Upper lobe of left lung (tissue), 6 donors: ENCODE measurements around the gene TOX2. TPM values are rescaled to one million over a fixed set of nuclear protein-coding genes. Genes with fewer than 3 reads are reported as not detected.

Source experiments
- ATAC-seq, 2 donors: fragments of 200-7000 bp; cut with Tn5 transposase; one replicate each; pipeline ENCODE4 v1.9.1; 2022; ENCODE audit warnings: mild to moderate bottlenecking in 2 of 2, moderate library complexity in 2 of 2; ENCODE audit not compliant: low FRiP score in 2 of 2
- DNase-seq, 2 donors: peaks; one replicate each; pipeline ENCODE4 v3.0.0-alpha.2; 2019 to 2020
- H3K27ac ChIP-seq, 4 donors: fragments of 200-600 bp; sonication (generic); one replicate each; pipeline ENCODE4 v1.5.1; 2016 to 2019
- H3K27me3 ChIP-seq, 4 donors: fragments of 200-600 bp; sonication (generic); one replicate each; pipeline ENCODE4 v1.5.1; 2017 to 2019
- H3K36me3 ChIP-seq, 4 donors: fragments of 200-600 bp; sonication (generic); one replicate each; pipeline ENCODE4 v1.5.1; 2016 to 2019
- H3K4me1 ChIP-seq, 4 donors: fragments of 200-600 bp; sonication (generic); one replicate each; pipeline ENCODE4 v1.5.1; 2018 to 2019
- H3K4me3 ChIP-seq, 4 donors: fragments of 200-600 bp; sonication (generic); one replicate each; pipeline ENCODE4 v1.5.1; 2017 to 2019; ENCODE audit warnings: mild to moderate bottlenecking in 2 of 4, moderate library complexity in 1 of 4
- H3K9me3 ChIP-seq, 4 donors: fragments of 200-600 bp; sonication (generic); one replicate each; pipeline ENCODE4 v1.5.1; 2018 to 2019
- EP300 ChIP-seq, 4 donors: sonication (generic); formaldehyde crosslinking; IDR thresholded peaks; one replicate each; pipeline ENCODE4 v1.5.1; 2017; ENCODE audit warnings: antibody characterized with exemption in 4 of 4, control low read depth in 2 of 4
- POLR2A ChIP-seq, 4 donors: fragments of 450-650 bp; IDR thresholded peaks; one replicate each; pipeline ENCODE4 v1.5.1; 2016 to 2017; ENCODE audit warnings: antibody characterized with exemption in 4 of 4, mild to moderate bottlenecking in 2 of 4
- POLR2AphosphoS5 ChIP-seq, 2 donors: sonication (generic); formaldehyde crosslinking; IDR thresholded peaks; one replicate each; pipeline ENCODE4 v1.5.1; 2017; ENCODE audit warnings: antibody characterized with exemption in 2 of 2
- WGBS, 2 donors: methylation state at CpG; one replicate each; pipeline ENCODE4 v1.1.5; 2017 to 2018; 5-methylcytosine and 5-hydroxymethylcytosine counted together
- total RNA-seq, 6 donors: library from RNA; depleted of rRNA in 4 of 6; stranded (reverse); fragments of >200 nt in 4 of 6; gene quantifications; one replicate each; pipeline versions ENCODE4 v1.1.0 to v1.2.1, GENCODE V29; 2016 to 2021
- TF ChIP-seq, protein P1 (sequence below), 6 experiments: fragments of 450-650 bp in 4 of 6; fragments of 200-600 bp in 2 of 6; sonication (generic) in 2 of 6; IDR thresholded peaks; one replicate each; pipeline ENCODE4 v1.5.1; 2016 to 2019; ENCODE audit warnings: antibody characterized with exemption in 6 of 6
- donor health status: DM: no; HTN: no; CAD: no; lungs with moderate emphysema.
- donor health status: DM: no; HTN: yes; CAD: no; lungs with severe emphysema.

Gene TOX2
- total RNA-seq, 6 donors from 2014 or later, result 7.2 to 29.3 (median 23.7) TPM

DNA sequence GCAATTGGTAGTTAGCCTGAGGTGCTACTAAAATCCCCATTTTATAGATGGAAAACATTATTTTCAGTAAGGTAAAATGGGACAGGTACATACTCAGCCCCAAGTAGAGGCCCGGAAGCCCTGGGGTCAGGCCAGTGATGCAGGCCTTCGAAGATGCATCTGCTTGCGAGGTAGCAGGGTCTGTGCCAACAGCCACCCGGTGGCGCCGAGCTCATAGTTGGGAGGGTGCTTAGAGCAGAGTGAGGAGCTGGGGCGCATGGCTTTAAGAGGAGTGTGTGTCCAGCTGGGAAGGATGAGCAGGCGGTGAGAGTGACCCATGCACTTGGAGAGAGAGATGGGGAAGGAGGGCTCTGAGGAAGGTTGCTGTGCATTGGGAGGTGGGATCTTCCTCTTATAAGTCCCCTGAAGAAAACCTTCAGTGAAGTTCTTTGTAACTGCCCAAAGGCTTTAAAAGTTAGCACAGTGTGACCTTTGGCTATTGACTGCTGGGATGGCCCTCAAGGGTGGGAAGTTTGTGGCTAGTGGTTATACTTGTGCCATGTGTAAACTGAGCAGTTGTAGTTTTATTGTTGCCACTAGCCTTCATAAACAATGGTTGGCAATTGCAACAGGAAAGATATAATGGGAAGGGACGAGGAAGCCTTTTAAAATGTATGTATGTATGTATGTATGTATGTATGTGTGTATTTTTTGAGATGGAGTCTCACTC lies 71.1 kb downstream of the TOX2 start:
- Histone ChIP-seq H3K27me3 (no peaks in the 10 kb centered on the region), H3K36me3 (no peaks in the 10 kb centered on the region), H3K4me1 (peaks cover 13 to 30% (median 15%) of the 10 kb centered on the region in 4 donors), H3K27ac (peak overlapping the region; percentile 52 to 72 (median 62)), H3K9me3 (no peaks in the 10 kb centered on the region), H3K4me3 (no peak overlapping the region)
- no peak for DNase-seq
- 85 to 88% methylated on average over 9 of the region's 9 CpGs for WGBS, 2 donors
- no peak for ATAC-seq
- TF ChIP-seq, protein P1, sequence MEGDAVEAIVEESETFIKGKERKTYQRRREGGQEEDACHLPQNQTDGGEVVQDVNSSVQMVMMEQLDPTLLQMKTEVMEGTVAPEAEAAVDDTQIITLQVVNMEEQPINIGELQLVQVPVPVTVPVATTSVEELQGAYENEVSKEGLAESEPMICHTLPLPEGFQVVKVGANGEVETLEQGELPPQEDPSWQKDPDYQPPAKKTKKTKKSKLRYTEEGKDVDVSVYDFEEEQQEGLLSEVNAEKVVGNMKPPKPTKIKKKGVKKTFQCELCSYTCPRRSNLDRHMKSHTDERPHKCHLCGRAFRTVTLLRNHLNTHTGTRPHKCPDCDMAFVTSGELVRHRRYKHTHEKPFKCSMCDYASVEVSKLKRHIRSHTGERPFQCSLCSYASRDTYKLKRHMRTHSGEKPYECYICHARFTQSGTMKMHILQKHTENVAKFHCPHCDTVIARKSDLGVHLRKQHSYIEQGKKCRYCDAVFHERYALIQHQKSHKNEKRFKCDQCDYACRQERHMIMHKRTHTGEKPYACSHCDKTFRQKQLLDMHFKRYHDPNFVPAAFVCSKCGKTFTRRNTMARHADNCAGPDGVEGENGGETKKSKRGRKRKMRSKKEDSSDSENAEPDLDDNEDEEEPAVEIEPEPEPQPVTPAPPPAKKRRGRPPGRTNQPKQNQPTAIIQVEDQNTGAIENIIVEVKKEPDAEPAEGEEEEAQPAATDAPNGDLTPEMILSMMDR (IDR thresholded peaks at IDR 0.05), result no peak
- TF ChIP-seq EP300 (IDR thresholded peaks at IDR 0.05), result no peak
- TF ChIP-seq POLR2AphosphoS5 (IDR thresholded peaks at IDR 0.05), result no peak
- no peak for TF ChIP-seq POLR2A (IDR thresholded peaks at IDR 0.05)

DNA sequence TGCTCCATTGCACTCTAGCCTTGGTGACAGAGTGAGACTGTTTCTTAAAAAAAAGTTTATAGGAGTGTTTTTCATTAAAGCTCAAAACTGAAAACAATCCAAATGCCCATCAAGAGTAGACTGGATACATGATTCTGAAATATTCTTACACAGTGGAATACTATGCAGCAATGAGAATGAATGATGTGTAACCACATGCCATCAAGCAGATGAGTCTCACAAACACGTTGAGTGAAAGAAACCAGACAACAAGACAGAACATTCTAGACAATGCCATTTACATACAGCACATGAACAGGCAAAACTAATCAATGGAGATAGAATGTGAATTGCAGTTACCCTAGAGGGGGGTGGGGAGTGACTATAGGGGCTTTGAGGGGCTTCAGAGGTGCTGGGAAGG lies 72.4 kb downstream of the TOX2 start:
- H3K4me1 ChIP-seq, result peaks cover 7 to 21% (median 10%) of the 10 kb centered on the region in 4 donors
- DNase-seq, result no peak
- WGBS, 2 donors, result 67 to 74% methylated on average over 1 of the region's 1 CpG
- no peaks in the 10 kb centered on the region for H3K27me3 ChIP-seq
- H3K4me3 ChIP-seq, result no peak overlapping the region
- no peaks in the 10 kb centered on the region for H3K36me3 ChIP-seq
- H3K27ac ChIP-seq, result peak overlapping the region in 1 of 4 donors; percentile 5
- no peaks in the 10 kb centered on the region for H3K9me3 ChIP-seq
- ATAC-seq, result no peak
- no peak for TF ChIP-seq POLR2AphosphoS5 (IDR thresholded peaks at IDR 0.05)
- TF ChIP-seq, protein P1 (IDR thresholded peaks at IDR 0.05), result no peak
- TF ChIP-seq POLR2A (IDR thresholded peaks at IDR 0.05), result no peak
- no peak for TF ChIP-seq EP300 (IDR thresholded peaks at IDR 0.05)

DNA sequence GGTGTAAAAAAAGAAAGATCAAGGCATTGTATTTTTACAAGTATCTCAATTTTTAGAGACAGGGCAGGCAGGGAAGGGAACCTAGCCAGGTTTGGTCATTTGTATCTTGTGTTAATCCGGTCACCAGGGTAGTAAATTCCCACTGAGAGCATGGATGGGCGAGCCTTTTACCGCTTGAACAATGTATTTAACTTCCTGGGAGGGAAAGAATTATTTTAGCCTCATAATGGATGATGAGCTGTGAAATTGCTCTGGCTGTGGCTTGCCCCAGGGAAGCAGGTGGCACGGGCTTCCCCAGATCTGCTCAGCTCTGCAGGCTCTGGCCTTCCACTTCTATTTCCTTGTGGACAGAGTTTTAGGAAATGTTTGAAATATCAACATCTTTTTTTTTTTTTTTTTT lies 72.9 kb downstream of the TOX2 start:
- H3K27ac ChIP-seq, result peak overlapping the region in 1 of 4 donors; percentile 5
- H3K36me3 ChIP-seq, result no peaks in the 10 kb centered on the region
- no peak overlapping the region for H3K4me3 ChIP-seq
- DNase-seq (no peak), ATAC-seq (no peak)
- 64 to 77% methylated on average over 4 of the region's 4 CpGs for whole genome bisulfite sequencing, 2 donors
- peaks cover 3 to 18% (median 7%) of the 10 kb centered on the region in 4 donors for H3K4me1 ChIP-seq
- H3K27me3 ChIP-seq, result no peaks in the 10 kb centered on the region
- no peak for TF ChIP-seq POLR2AphosphoS5 (IDR thresholded peaks at IDR 0.05)
- TF ChIP-seq EP300 (IDR thresholded peaks at IDR 0.05), result no peak
- TF ChIP-seq POLR2A (IDR thresholded peaks at IDR 0.05), result no peak
- TF ChIP-seq, protein P1 (IDR thresholded peaks at IDR 0.05), result no peak
- H3K9me3 ChIP-seq, result no peaks in the 10 kb centered on the region

DNA sequence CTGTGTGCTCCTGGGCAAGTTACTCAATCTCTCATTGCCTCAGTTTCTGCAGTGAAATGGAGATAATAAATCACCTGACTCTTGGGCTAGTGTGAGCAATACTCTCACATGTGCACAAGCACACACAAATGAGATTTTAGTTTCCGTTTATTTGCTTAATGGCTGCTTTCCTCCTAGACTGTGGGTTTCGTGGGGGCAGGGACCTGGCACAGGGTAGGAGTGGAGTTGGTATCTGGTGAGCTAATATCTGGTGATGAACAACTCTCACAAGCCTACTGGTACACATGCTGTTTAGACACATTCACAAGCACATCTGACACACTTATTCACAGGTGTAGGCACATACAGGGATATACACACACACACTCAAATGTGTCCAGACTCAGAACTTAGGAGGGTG lies 73.8 kb downstream of the TOX2 start:
- TF ChIP-seq POLR2AphosphoS5 (IDR thresholded peaks at IDR 0.05) (no peak), EP300 (IDR thresholded peaks at IDR 0.05) (no peak), POLR2A (IDR thresholded peaks at IDR 0.05) (no peak)
- TF ChIP-seq, protein P1 (IDR thresholded peaks at IDR 0.05), result no peak
- DNase-seq, result no peak
- Histone ChIP-seq H3K27ac (no peak overlapping the region), H3K4me3 (no peak overlapping the region), H3K27me3 (no peaks in the 10 kb centered on the region), H3K36me3 (no peaks in the 10 kb centered on the region), H3K9me3 (no peaks in the 10 kb centered on the region), H3K4me1 (peaks cover 1 to 9% (median 6%) of the 10 kb centered on the region in 4 donors)
- no peak for ATAC-seq
- WGBS, 2 donors, result 58 to 76% methylated on average over 2 of the region's 2 CpGs

DNA sequence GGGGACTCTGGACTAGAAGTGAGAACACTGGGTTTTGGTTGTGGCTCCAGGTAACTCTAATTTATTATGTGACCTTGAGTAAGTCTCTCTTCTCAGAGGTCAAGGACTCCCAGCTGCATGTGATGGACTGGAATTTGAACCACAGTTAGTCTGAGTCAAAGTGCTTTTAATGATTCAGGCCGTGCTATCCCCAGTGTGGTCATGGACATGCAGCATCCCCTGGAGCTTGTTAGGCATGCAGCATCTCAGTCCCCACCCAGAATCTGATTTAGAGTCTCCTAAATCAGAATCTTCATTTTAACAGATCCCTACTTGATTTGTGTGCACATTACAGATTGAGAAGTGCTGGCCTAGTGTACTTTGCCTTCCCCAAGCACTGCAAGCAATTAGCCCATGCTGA lies 74.2 kb downstream of the TOX2 start:
- Histone ChIP-seq H3K27me3 (no peaks in the 10 kb centered on the region), H3K4me3 (no peak overlapping the region), H3K36me3 (no peaks in the 10 kb centered on the region), H3K9me3 (no peaks in the 10 kb centered on the region), H3K4me1 (peaks cover 0 to 5% (median 4%) of the 10 kb centered on the region in 4 donors), H3K27ac (no peak overlapping the region)
- TF ChIP-seq POLR2A (IDR thresholded peaks at IDR 0.05), result no peak
- TF ChIP-seq, protein P1 (IDR thresholded peaks at IDR 0.05), result no peak
- no peak for TF ChIP-seq POLR2AphosphoS5 (IDR thresholded peaks at IDR 0.05)
- TF ChIP-seq EP300 (IDR thresholded peaks at IDR 0.05), result no peak
- 88 to 92% methylated on average over 1 of the region's 1 CpG for WGBS, 2 donors
- ATAC-seq (no peak), DNase-seq (no peak)
